GM12891 (cell line): ENCODE data around the gene SETD1B.

Source experiments
- POLR2A ChIP-seq: IDR thresholded peaks from 2 replicates; pipeline ENCODE4 v1.6.1; 2011; ENCODE audit warnings: low read depth, low read length, control low read depth
- TAF1 ChIP-seq: IDR thresholded peaks from 2 replicates; pipeline ENCODE4 v1.6.1; 2011; ENCODE audit warnings: low read depth, low read length, control low read depth

DNA sequence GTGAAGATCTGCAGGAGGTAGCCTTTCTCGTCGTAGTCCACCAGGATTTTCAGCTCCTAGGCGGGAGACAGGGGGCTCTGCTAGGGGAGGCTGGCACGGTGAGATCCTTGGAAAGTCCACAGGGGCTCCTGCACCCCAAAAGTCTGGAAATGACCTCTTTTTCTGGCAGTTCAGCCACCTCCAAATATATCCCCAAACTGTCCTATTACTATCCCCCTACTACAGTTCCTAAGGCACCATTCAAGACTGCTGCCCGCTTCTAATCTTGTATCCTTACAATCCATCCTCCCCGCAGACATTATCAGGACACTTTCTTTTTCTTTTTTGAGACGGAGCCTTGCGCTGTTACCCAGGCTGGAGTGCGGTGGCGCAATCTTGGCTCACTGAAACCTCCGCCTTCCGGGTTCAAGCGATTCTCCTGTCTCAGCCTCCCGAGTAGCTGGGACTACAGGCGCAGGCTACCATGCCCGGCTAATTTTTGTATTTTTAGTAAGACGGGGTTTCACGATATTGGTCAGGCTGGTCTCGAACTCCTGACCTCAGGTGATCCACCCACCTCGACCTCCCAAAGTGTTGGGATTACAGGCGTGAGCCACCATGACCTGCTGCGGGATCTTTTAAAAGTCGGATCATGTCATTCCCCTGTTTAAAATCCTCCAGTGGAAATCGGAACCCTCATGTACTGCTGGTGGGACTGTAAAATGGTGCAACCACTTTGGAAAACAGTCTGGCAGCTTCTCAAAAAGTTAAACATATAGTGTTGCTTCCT, 36.4 kb downstream of the SETD1B start:
- no peak for TF ChIP-seq POLR2A
- TF ChIP-seq TAF1: no peak
